OCI-LY3 (cell line): Measurements from ENCODE around the gene YPEL5.

Source experiments
- EZH2phosphoT487 ChIP-seq: fragments of 200-600 bp; shearing (Covaris generic); IDR thresholded peaks from 2 replicates; pipeline ENCODE4 v1.6.1; 2018; ENCODE audit warnings: antibody characterized with exemption, mixed run types, low read depth
- TF ChIP-seq, protein P1 (sequence below): fragments of 200-600, 300-600 bp; sonication (generic); IDR thresholded peaks from 2 replicates; pipeline ENCODE4 v1.5.1; 2014; ENCODE audit warnings: antibody characterized with exemption, low read length, low read depth

DNA sequence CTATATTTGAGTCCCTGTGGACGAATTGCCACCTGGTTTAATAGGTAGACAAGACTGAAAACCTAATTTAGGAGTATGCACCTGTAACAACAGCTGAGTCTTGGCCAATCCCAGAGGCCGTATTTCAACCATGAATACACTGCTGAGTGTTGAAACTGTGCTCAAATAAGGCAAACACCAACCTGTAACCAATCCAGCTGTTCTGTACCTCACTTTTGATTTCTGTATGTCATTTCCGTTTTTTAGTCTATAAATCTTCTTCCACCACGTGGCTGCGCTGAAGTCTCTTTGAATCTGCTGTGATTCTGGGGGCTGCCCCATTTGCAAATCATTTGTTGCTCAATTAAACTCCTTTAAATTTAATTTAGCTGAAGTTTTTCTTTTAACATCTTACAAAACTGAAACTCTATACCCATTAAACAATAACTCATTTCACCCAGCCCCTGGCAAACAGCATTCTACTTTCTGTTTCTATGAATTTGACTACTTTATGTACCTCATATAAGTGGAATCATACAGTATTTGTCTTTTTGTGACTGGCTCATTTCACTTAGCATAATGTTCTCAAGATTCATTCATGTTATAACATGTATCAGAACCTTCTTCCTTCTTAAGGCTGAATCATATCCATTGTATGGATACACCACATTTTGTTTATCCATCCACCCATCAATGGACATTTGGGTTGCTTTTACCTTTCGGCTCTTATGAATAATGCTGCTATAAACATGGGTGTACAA, 7.5 kb upstream of the YPEL5 start:
- TF ChIP-seq, protein P1, sequence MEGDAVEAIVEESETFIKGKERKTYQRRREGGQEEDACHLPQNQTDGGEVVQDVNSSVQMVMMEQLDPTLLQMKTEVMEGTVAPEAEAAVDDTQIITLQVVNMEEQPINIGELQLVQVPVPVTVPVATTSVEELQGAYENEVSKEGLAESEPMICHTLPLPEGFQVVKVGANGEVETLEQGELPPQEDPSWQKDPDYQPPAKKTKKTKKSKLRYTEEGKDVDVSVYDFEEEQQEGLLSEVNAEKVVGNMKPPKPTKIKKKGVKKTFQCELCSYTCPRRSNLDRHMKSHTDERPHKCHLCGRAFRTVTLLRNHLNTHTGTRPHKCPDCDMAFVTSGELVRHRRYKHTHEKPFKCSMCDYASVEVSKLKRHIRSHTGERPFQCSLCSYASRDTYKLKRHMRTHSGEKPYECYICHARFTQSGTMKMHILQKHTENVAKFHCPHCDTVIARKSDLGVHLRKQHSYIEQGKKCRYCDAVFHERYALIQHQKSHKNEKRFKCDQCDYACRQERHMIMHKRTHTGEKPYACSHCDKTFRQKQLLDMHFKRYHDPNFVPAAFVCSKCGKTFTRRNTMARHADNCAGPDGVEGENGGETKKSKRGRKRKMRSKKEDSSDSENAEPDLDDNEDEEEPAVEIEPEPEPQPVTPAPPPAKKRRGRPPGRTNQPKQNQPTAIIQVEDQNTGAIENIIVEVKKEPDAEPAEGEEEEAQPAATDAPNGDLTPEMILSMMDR = peak; percentile 18; the same call in 1 of the 2 replicates
- TF ChIP-seq EZH2phosphoT487 = no peak
